Measurements from ENCODE around the gene DNAJC5.
"Not testable (repeated sequence)": the region's sequence is repeated elsewhere in the genome, so short reads cannot be mapped to it uniquely, and the experiment has no call there.

DNAJC5 gene

DNA sequence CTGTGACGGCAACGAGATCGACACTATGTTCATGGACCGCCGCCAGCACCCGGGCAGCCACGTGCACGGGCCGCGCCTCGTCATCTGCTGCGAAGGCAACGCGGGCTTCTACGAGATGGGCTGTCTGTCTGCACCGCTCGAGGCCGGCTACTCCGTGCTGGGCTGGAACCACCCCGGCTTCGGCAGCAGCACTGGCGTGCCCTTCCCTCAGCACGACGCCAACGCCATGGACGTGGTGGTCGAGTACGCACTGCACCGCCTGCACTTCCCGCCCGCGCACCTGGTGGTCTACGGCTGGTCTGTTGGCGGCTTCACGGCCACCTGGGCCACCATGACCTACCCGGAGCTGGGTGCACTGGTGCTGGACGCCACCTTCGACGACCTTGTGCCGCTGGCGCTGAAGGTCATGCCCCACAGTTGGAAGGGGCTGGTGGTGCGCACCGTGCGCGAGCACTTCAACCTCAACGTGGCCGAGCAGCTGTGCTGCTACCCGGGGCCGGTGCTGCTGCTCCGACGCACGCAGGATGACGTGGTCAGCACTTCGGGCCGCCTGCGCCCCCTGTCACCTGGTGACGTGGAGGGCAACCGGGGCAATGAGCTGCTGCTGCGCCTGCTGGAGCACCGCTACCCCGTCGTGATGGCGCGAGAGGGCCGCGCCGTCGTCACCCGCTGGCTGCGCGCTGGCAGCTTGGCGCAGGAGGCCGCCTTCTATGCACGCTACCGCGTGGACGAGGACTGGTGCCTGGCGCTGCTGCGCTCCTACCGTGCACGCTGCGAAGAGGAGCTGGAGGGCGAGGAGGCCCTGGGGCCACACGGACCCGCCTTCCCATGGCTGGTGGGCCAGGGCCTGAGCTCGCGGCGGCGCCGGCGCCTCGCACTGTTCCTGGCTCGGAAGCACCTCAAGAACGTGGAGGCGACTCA is 32.7 kb upstream of the DNAJC5 start:
- DNase-seq, result no peak

DNA sequence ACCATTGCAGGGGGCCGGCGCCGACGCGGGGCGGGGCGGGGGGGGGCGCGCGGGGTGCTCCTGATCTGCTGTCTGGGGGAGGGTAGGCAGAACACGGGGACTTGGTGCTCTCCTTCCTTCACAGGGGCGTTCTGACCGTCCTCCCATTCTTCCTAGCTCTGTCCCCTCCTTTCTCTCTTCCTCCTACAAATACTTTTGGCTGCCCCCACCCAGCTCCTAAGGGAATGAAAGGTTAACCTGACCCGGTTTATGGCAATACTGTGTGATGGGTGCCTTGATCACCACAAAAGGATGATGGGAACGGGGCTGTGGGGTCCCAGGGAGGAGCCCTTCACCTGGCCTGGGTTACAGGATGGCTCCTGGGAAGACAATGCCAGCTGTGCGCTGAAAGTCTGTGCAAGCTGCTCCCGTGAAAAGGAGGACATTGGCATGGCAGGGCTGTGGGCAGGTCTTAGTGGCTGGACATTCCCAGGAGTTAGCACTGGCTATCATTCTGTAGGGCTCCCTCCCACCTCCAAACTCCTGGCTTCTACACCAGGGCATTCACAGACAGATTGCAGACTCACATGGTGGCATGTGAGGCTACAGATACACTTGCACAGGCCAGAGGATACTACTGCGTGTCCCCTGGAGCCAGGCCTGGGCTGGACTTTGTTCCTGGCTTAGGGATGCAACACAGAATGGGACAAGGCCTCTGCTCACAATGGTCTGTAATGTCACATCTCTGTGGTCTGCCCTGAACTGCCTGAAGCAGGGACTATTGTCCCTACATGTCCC is 31.7 kb upstream of the DNAJC5 start:
- no peak for DNase-seq

DNA sequence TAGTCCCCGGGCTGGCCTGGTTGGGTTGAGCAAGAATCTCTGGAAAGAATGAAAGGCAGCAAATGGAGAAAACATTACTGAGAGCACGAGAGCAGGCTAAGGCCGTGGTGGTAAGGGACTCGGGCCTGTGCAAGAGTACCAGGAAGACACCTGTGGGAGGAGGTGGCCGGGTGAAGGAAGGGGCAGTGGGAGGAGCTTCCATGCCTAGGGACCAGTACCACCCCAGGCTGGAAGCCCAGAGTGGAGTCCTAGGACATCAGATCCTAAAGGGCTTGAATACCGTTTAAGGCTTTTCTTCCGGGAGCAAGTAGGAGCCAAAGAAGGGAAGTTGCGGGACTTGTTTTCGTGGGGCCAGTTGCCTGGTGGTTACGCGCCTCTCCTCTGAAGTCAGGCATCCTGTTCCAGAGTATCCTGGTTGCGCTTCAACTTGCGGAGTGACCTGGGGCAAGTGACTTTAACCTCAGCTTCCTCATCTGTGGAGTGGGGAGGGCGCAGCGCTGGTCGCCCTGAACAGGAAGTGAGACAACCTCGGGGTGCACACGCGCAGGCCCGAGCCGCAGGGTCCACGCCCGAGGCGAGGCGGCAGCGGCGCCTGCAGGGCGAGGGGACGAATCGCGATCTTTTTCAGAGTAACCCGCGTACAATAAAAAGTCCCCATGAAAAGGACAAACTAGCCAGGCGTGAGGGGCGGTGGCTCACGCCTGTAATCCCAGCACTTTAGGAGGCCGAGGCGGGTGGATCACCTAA is 31.0 kb upstream of the DNAJC5 start:
- DNase-seq, result peak; percentile 75

DNA sequence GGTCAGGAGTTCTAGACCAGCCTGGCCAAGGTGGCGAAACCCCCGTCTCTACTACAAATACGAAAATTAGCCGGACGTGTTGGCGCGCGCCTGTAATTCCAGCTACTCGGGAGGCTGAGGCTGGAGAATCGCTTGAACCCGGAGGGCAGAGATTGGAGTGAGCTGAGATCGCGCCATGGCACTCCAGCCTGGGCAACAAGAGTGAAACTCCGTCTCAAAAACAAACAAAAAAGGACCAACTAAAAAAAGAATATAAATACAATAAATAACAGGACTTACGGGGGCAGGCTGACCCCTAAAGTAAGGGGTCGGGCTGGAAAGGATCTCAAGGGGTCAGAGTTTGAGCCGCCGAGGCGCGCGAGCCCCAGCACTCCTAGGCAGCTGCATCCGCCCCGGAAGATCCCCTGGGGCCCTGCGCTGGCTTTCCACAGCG is 30.4 kb upstream of the DNAJC5 start:
- no peak for DNase-seq

DNA sequence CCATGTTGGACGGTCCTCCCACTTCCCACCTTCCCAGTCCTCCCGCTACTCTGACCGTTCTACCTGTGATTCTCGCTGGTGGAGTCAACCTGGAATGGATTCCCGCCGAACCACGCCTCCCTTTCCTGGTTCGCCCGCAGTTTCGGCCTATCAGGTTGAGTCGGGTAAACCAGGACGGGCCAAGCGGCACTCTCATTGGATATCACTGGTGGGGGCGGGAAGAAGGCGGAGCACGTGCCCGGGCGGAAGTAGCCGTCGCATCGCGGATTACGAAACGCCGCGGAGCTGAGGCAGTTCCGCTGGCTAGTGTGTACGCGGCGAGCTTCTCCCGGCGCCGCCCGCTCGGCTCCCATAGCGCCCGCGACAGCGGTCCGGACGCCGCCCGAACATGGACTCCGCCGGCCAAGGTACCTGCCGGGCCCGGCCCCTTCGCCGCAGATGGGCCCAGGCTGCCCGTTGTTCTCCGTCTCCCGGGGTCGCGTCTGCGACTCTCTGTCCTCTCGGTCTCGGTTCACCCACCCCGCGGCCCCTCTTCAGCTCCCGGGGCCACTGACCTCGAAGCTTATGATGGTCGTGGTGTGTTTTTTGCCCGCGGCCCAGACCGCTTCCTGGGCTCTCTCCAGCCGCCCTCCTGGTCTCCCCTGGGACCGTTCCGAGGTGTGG is 29.8 kb upstream of the DNAJC5 start, which contains the start of gene TPD52L2:
Gene TPD52L2, plus strand, starts transcription at position 293 of the 663 bp plus-strand sequence. Its CDS starts 96 bp downstream, at position 389.
- DNase-seq, result peak; percentile 97

DNA sequence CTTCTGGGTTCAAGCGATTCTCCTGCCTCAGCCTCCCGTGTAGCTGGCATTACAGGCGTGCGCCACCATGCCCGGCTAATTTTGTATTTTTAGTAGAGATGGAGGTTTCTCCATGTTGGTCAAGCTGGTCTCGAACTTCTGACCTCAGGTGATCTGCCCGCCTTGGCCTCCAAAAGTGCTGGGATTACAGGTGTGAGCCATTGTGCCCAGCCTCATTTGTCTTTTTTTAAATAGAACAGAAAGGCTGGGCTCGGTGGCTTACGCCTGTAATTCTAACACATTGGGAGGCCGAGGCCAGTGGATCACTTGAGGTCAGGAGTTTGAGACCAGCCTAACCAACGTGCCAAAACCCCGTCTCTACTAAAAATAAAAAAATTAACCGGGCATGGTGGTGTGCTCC is 27.9 kb upstream of the DNAJC5 start:
- DNase-seq, result not testable (repeated sequence)

DNA sequence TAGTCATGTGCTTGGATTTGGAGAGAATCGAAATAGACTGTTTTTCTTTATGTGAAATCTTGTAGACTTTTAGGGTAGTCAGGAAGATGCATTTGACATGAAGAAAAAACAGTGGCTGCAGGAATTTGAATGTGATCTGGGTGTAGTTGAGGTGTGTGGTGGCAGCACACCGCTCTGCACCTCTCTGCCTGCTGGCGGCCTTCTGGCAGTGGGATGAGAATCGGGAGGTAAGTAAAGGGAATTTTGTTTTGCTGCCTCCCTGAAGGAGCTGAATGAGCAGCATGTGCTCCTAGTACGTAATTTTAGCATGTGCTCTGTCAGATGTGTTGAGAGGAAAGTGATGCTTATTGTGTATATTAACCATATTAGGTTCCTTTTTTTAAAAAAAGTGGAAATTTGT is 26.7 kb upstream of the DNAJC5 start:
- DNase-seq, result no peak

DNA sequence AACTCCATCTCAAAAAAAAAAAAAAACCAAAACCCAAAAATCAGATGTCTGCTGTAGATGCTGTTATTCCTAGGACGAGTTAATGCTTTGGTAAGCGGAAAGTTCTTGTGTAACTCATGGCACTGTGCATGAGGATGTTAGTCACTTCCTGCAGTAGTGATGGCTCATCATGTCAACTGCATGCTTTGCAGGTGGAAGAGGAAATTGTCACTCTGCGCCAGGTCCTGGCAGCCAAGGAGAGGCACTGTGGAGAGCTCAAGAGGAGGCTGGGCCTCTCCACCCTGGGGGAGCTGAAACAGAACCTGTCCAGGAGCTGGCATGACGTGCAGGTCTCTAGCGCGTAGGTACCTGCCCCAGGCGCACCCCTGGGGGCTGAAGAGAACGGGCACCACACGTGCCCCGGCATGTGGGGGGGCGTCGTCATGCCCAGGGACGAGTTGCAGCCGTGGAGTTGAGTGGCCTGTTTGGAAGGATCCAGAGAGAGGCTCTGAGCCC is 21.4 kb upstream of the DNAJC5 start:
- no peak for DNase-seq

DNA sequence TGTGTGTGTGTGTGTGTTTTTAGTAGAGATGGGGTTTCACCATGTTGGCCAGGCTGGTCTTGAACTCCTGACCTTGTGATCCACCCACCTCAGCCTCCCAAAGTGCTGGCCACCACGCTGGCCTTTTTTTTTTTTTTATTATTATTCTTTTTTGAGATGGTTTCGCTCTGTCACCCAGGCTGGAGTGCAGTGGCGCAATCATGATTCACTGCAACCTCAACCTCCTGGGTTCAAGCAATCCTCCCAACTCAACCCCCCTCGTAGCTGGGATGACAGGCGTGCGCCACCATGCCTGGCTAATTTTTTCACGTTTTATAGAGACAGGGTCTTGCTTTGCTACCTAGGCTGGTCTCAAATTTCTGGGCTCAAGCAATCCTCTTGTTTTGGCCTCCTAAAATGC is 20.7 kb upstream of the DNAJC5 start:
- not testable (repeated sequence) for DNase-seq

DNA sequence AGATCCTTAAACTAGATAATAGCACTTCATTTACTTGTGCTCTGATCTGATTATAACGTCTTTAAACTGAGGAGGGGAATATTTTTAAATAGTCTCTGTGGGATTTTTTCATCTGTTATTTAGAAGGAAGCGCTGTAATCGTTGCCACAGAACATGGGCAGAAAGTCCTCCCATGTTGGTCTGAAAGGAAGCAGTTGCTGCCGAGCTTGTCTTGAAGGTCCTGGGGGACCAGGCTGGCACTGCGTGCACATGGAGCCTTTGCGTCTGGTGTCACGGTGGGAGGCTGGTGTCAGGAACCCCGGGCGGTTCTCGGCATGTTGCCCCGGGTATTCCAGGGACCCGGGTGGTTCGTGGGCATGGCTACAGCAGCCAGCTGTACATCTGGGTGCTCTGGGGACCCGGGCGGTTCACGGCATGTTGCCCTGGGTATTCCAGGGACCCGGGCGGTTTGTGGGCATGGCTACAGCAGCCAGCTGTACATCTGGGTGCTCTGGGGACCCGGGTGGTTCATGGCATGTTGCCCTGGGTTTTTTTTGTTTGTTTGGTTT is 18.4 kb upstream of the DNAJC5 start:
- no peak for DNase-seq

DNA sequence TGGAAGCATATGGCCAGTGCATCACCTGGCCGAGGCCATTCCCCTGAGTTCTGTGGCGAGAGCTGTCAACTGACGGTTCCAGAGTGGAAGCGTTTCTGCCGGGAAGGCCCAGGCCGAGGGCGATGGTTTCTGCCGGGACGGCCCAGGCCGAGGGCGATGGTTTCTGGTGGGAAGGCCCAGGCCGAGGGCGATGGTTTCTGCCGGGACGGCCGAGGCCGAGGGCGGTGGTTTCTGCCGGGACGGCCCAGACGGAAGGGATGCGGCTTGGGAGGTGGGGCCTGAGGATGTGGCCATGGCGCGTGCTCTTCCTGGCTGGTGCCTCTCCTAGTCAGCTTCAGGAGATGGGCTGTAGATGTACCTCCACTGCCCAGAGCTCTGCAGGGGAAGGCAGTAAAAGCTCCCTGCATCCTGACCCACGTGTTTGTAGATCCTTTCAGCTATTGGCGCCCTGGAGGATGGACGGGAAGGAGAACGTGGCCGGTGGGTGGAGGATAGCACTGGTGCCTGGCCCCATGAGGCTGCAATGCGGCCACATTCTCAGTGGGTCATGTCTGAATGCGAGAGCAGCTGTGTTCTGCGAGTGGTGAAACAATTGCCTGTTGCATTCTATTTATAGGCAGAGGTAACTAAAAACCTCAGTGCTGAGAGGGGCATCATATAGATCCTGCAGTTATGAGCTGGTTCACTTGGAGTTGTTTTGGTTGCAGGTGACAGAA is 17.0 kb upstream of the DNAJC5 start:
- DNase-seq, result no peak

DNA sequence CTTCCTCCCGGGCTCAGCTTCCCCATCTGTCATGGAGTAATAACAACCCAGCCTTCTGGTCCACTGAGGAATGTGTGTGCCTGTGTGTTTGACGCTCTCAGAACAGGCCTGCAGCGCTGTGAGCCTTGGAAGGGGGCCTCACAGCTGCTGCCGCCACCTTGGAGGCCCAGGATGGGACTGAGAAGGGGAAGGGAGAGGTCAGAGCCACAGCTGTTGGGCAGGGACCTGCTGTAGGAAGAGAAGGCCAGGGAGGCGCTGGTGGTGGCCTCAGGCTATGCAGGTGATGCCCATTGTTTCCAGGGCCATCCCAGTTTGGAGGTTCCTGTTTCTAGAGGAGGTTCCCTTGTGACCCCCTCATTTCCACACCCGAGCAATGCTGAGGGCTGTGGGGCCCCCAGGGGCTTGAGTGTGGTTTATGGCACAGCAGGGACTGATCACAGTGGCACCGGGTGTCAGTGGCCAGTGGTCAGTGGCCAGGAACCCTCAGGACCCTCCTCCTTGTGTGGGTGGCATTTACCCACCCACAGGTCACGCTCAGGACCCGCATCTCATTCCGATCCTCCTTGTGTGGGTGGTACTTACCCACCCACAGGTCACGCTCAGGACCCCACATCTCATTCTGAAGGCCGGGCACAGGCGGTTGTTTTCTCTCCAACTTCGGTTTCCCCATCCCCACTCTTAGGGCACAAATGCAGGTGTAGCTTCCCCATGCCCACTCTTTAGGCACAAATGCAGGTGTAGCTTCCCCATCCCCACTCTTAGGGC is 15.8 kb upstream of the DNAJC5 start:
- DNase-seq, result no peak

DNA sequence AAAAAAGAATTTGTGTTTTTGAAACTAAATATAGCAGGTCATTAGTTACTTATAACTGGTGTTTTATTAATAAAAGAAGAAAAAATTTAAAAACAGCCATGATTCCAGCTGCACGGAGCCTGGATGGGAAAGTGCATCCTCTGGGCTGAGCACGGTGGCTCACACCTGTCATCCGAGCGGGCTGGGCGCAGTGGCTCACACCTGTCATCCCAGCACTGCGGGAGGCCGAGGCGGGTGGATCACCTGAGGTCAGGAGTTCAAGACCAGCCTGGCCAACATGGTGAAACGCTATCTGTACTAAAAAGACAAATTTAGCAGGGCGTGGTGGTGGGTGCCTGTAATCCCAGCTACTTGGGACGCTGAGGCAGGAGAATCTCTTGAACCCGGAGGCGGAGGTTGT is 14.0 kb upstream of the DNAJC5 start:
- DNase-seq, result not testable (repeated sequence)

DNA sequence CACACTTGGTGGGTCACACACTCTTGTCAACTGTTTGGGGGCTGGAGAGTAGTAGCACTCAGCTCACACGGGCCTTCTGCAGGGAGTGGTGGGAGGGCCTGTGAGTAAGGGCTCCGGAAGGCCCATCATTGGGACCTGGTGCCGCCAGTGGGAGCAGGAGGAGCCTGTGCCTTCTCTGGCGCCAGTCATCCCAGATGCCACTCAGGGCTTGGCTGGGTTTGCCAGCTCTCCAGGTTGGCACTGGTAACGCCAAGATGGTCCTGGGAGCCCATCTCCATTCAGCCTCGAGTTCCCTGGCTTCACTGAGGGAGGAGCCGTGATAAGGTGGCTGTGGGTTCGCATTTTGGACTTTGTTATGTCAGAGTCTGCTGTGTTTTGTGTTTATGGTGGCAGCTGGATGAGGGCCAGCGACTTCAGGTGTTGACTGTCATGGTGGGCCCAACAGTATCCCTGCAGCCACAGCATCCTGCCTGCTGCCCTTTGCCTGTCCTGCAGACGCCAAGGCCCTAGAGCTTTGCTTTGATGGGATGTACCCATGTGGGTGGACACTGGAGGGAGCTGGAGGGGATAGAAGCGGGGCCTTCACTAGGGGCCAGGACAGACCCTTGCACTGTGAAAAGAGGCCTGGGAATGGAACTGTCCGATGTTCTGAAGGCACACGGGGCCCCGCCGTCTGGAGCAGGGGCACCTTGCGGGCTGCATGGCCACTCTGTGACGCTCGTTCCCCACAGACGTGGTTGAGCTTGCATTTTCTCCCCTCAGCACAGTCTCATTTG is 13.3 kb upstream of the DNAJC5 start:
- no peak for DNase-seq

DNA sequence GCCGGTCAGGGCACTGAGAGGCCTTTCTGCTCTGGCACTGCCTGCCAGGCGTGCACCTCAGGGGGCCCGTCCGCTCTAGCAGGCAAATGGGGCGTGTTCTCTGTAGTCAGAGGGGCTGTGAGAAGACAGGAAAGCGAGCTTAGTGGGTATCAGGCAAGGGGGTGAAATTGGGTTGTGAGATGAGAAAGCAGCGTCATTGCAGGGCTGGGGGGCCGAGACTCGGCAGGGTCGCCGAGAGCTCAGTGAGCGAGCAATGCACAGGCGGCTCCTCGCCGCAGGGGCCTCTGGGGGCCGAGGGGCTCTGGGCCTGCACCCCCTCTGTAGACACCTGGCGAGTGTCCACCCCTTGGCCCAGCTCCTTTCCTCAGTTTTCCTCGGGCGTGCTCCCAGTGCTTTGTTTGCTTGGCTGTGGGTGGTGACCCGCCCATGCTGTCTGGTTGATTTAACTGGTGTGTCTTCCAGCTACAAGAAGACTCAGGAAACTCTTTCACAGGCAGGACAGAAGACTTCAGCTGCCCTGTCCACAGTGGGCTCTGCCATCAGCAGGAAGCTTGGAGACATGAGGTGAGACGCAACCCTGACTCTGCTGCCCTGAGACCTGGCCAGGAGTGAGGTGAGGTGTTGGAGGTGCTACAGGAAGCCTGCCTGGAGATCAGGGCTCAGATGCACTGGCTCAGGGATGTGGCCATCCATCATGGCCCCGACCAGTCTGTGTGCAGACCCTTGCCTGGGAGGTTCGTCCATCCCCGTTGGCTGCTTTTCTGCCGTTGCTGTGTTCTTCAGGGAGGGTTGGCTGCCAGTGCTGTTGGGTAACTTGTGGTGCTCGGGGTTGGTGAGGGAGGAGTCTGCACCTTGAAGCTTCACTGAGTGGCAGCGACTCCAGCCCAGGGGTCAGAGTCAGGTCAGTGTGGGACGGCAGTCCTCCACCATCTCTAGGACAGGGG is 12.4 kb upstream of the DNAJC5 start:
- no peak for DNase-seq

DNA sequence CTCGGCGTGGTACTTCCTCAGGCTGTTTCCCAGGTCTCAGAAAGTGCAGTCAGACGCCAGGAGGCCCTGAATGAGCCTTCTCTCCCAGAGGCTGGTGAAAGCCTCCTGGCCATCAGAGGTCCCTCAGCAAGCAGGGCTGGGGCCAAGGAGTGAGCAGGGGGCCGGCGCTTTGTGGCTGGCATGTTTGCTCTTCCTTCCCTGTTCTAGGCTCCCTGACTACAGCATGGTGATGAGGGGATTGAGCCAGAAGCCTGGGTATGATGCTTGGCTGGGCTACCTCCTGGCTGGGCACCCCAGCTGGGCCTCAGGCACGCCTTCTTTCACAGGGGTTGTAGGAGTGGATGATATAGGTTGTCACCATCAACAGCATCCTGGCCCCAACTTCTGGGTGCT is 11.7 kb upstream of the DNAJC5 start:
- DNase-seq, result no peak

DNA sequence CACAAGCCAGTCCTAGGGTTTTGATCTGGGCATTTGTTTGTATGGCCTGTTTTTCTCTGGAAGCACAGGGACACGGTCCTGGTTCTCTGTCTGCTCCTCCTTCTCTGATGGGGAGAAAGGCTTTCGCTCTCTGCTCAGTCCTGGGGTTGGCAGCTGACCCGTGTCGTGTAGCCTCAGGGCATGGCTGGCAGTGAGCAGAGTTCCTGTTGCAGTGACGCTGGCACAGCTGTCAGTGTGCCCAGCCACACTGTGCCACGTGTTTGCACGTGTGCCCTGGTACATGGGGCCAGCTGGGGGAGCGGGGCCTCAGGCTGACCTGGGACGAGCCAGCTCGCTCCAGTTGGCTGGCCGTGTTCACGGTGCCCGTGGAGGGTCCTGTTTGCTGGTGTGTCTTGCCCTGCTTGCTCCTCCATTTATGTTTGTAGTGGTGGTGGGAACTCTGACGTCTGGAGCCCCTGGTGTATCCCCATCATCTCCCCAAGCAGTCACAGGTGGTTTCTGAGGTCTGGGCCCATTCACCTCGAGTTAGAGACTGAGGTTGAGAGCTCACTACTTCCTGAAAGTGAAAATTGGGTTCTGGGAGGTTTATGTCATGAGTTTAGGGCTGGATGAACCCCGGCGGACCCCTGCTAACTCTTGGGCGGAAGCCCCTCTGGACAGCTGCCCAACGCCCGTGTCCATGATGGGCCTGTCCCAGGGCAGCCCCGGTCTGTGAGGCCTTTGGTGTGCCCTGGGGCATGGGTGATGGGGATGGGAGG is 10.2 kb upstream of the DNAJC5 start:
- no peak for DNase-seq

All from activated gamma-delta T cell treated with Interleukin-2 at 50 U/mL for 16 hours (primary cell).